Measurements from ENCODE around the gene PJA2.

The PJA2 gene

DNA sequence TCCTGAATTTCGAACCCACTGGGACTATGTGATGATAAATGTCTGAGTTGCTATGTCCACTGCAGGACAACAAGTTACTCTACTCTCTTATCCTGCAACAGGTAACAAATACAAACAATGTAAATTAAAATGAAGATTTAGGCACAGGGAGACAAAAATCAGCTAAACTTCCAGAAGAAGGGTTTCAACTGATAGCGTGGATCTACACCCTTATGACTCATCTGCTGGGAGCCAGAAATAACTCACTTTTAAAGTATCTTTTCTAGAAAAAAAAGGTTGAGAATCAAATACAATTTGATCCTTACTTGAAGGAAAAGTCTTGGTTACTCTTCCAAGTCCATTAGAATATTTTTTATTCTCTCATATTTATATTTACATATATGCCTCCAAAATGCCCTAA lies 21.4 kb downstream of the PJA2 start:
- no CpG with 5 or more reads among the region's 2 CpGs for WGBS (ENCODE audit: insufficient coverage, insufficient read length)
- Histone ChIP-seq H3K27me3 (ENCODE audit: control insufficient read depth, insufficient read depth, low read length) (no peaks in the 10 kb centered on the region), H3K9me3 (ENCODE audit: control insufficient read depth, insufficient read depth, low read length) (no peaks in the 10 kb centered on the region), H3K36me3 (ENCODE audit: control insufficient read depth, insufficient read depth, low read length) (no peaks in the 10 kb centered on the region), H3K4me1 (ENCODE audit: control insufficient read depth, insufficient read depth, low read length) (no peaks in the 10 kb centered on the region), H3K4me3 (ENCODE audit: low read length) (no peak overlapping the region), H3K27ac (ENCODE audit: low read length) (no peak overlapping the region)
- no peak for DNase-seq (ENCODE audit: low read depth, low spot score)

- DNase-seq (ENCODE audit: low read depth, low spot score): no peak
- H3K27ac ChIP-seq (ENCODE audit: low read length): no peak overlapping the region
- no peaks in the 10 kb centered on the region for H3K4me1 ChIP-seq (ENCODE audit: control insufficient read depth, insufficient read depth, low read length)
- H3K36me3 ChIP-seq (ENCODE audit: control insufficient read depth, insufficient read depth, low read length): no peaks in the 10 kb centered on the region
- no CpG with 5 or more reads among the region's 4 CpGs for WGBS (ENCODE audit: insufficient coverage, insufficient read length)
- H3K9me3 ChIP-seq (ENCODE audit: control insufficient read depth, insufficient read depth, low read length): no peaks in the 10 kb centered on the region
- no peaks in the 10 kb centered on the region for H3K27me3 ChIP-seq (ENCODE audit: control insufficient read depth, insufficient read depth, low read length)
- no peak overlapping the region for H3K4me3 ChIP-seq (ENCODE audit: low read length)
Observed at GRCh38 chr5:109387408-109387974, 22.3 kb downstream of the PJA2 start.

- no peak for DNase-seq (ENCODE audit: low read depth, low spot score)
- no peaks in the 10 kb centered on the region; the same call in 1 of the 2 replicates for H3K27me3 ChIP-seq (ENCODE audit: control insufficient read depth, insufficient read depth, low read length)
- no peaks in the 10 kb centered on the region; the same call in 1 of the 2 replicates for H3K36me3 ChIP-seq (ENCODE audit: control insufficient read depth, insufficient read depth, low read length)
- no peak overlapping the region for H3K4me3 ChIP-seq (ENCODE audit: low read length)
- no CpG with 5 or more reads among the region's 2 CpGs for WGBS (ENCODE audit: insufficient coverage, insufficient read length)
- H3K9me3 ChIP-seq (ENCODE audit: control insufficient read depth, insufficient read depth, low read length): no peaks in the 10 kb centered on the region
- no peaks in the 10 kb centered on the region for H3K4me1 ChIP-seq (ENCODE audit: control insufficient read depth, insufficient read depth, low read length)
- H3K27ac ChIP-seq (ENCODE audit: low read length): no peak overlapping the region
Observed at GRCh38 chr5:109378095-109378494, 31.7 kb downstream of the PJA2 start.

DNA sequence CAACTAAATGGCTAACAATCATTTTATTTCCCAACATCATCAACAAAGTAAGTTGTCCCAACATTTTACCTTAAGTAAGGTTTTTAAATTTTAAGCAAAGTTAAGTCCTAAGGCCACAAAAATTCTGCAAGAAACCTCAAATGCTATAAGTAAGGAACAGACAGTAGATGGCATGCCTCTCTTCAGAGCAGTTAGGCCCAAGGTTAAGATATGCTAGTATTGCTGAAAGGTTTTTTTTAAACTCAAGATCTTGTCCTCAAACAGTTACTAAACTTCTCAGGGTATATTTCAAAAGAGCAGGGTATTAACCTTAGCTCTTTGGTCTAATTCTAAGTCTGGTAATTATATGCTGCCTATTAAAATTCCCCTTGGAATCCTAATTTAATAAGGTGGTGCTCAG lies 35.1 kb downstream of the PJA2 start:
- H3K4me3 ChIP-seq (ENCODE audit: low read length): no peak overlapping the region
- H3K27me3 ChIP-seq (ENCODE audit: control insufficient read depth, insufficient read depth, low read length): no peaks in the 10 kb centered on the region; the same call in 1 of the 2 replicates
- no peak for DNase-seq (ENCODE audit: low read depth, low spot score)
- H3K27ac ChIP-seq (ENCODE audit: low read length): no peak overlapping the region
- no peaks in the 10 kb centered on the region; the same call in 1 of the 2 replicates for H3K36me3 ChIP-seq (ENCODE audit: control insufficient read depth, insufficient read depth, low read length)
- no peaks in the 10 kb centered on the region for H3K4me1 ChIP-seq (ENCODE audit: control insufficient read depth, insufficient read depth, low read length)
- H3K9me3 ChIP-seq (ENCODE audit: control insufficient read depth, insufficient read depth, low read length): no peaks in the 10 kb centered on the region

- no peaks in the 10 kb centered on the region; the same call in 1 of the 2 replicates for H3K27me3 ChIP-seq (ENCODE audit: control insufficient read depth, insufficient read depth, low read length)
- no peaks in the 10 kb centered on the region; the same call in 1 of the 2 replicates for H3K36me3 ChIP-seq (ENCODE audit: control insufficient read depth, insufficient read depth, low read length)
- no peaks in the 10 kb centered on the region for H3K4me1 ChIP-seq (ENCODE audit: control insufficient read depth, insufficient read depth, low read length)
- no peak for DNase-seq (ENCODE audit: low read depth, low spot score)
- no peaks in the 10 kb centered on the region for H3K9me3 ChIP-seq (ENCODE audit: control insufficient read depth, insufficient read depth, low read length)
- no peak overlapping the region for H3K27ac ChIP-seq (ENCODE audit: low read length)
- no peak overlapping the region for H3K4me3 ChIP-seq (ENCODE audit: low read length)
Observed at GRCh38 chr5:109373932-109374331, 35.8 kb downstream of the PJA2 start.

DNA sequence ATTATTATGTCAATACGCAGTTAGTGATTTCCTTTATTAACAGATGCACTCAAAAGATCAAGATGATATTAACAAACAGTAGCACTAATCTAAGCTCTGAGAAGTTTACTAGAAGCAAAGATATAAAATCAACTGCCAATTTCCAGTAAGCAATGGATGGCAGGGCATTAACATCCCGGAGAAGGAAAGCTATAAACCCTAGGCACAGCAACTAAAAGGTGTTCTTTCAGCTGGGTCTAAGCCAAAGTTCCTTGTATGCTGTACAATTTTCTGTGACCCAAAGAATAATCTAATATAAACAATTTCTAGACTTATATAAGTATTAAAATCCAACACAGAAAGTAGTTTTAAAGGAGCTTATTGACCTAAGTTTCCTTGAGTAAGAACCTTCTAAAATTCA lies 39.4 kb downstream of the PJA2 start:
- Histone ChIP-seq H3K27ac (ENCODE audit: low read length) (no peak overlapping the region), H3K36me3 (ENCODE audit: control insufficient read depth, insufficient read depth, low read length) (no peaks in the 10 kb centered on the region), H3K27me3 (ENCODE audit: control insufficient read depth, insufficient read depth, low read length) (no peaks in the 10 kb centered on the region), H3K4me1 (ENCODE audit: control insufficient read depth, insufficient read depth, low read length) (no peaks in the 10 kb centered on the region), H3K9me3 (ENCODE audit: control insufficient read depth, insufficient read depth, low read length) (no peaks in the 10 kb centered on the region), H3K4me3 (ENCODE audit: low read length) (no peak overlapping the region)
- DNase-seq (ENCODE audit: low read depth, low spot score): no peak
- WGBS (ENCODE audit: insufficient coverage, insufficient read length): no CpG with 5 or more reads among the region's 2 CpGs

- no peak for DNase-seq (ENCODE audit: low read depth, low spot score)
Observed at GRCh38 chr5:109365653-109366052, 44.1 kb downstream of the PJA2 start.

DNA sequence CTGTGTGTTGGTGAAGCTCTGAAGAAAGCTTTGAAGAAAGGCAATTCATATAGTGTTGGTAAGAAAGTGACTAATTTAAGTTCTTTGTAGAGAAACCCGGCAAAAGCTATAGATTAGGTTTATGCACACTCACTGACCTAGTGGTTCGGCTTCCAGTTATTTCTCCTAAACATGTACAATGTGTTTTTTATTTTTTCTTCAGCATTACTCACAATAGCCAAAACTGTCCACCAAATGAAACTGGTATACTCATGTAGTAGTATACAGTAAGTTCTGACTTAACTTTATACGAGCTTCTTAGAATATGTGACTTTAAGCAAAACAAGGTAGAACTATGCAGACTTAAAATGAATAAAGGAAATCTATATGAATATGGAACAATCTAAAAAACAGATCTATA lies 44.8 kb downstream of the PJA2 start:
- Histone ChIP-seq H3K36me3 (ENCODE audit: control insufficient read depth, insufficient read depth, low read length) (no peaks in the 10 kb centered on the region), H3K27ac (ENCODE audit: low read length) (no peak overlapping the region)

More at GRCh38 chr5:109365653-109366052, 44.1 kb downstream of the PJA2 start:
- no peaks in the 10 kb centered on the region for H3K4me1 ChIP-seq (ENCODE audit: control insufficient read depth, insufficient read depth, low read length)
- no peak overlapping the region for H3K27ac ChIP-seq (ENCODE audit: low read length)
- H3K4me3 ChIP-seq (ENCODE audit: low read length): no peak overlapping the region
- no peaks in the 10 kb centered on the region for H3K27me3 ChIP-seq (ENCODE audit: control insufficient read depth, insufficient read depth, low read length)
- H3K36me3 ChIP-seq (ENCODE audit: control insufficient read depth, insufficient read depth, low read length): no peaks in the 10 kb centered on the region
- no peaks in the 10 kb centered on the region for H3K9me3 ChIP-seq (ENCODE audit: control insufficient read depth, insufficient read depth, low read length)

DNA sequence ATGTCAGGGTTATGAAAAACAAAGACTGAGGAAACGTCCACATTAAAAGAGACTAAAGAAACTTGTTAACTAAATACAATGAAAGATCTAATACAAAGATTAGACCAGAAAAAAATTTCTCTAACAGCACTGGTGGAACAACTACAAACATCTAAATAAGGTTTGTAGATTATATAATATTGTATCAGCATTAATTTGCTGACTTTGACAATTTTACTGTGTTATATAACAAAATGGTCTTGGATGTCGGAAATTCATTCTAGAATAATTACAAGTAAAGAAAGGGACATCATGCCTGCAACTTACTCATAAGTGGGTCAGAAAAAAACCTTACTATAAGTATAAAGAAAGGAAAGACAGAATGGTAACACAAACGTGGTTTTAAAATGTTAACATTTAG lies 50.1 kb downstream of the PJA2 start:
- Histone ChIP-seq H3K27me3 (ENCODE audit: control insufficient read depth, insufficient read depth, low read length) (no peaks in the 10 kb centered on the region), H3K27ac (ENCODE audit: low read length) (no peak overlapping the region), H3K9me3 (ENCODE audit: control insufficient read depth, insufficient read depth, low read length) (no peaks in the 10 kb centered on the region), H3K4me1 (ENCODE audit: control insufficient read depth, insufficient read depth, low read length) (no peaks in the 10 kb centered on the region), H3K36me3 (ENCODE audit: control insufficient read depth, insufficient read depth, low read length) (no peaks in the 10 kb centered on the region), H3K4me3 (ENCODE audit: low read length) (no peak overlapping the region)
- WGBS (ENCODE audit: insufficient coverage, insufficient read length): no CpG with 5 or more reads among the region's 3 CpGs
- no peak for DNase-seq (ENCODE audit: low read depth, low spot score)

More for the DNA sequence above, 44.8 kb downstream of the PJA2 start:
- H3K9me3 ChIP-seq (ENCODE audit: control insufficient read depth, insufficient read depth, low read length): no peaks in the 10 kb centered on the region
- H3K4me3 ChIP-seq (ENCODE audit: low read length): no peak overlapping the region
- WGBS (ENCODE audit: insufficient coverage, insufficient read length): no CpG with 5 or more reads among the region's 3 CpGs
- no peaks in the 10 kb centered on the region for H3K27me3 ChIP-seq (ENCODE audit: control insufficient read depth, insufficient read depth, low read length)
- DNase-seq (ENCODE audit: low read depth, low spot score): no peak
- H3K4me1 ChIP-seq (ENCODE audit: control insufficient read depth, insufficient read depth, low read length): no peaks in the 10 kb centered on the region

GRCh38 chr5:109357807-109358206 lies 52.0 kb downstream of the PJA2 start:
- WGBS (ENCODE audit: insufficient coverage, insufficient read length): no CpG with 5 or more reads among the region's 2 CpGs
- Histone ChIP-seq H3K27me3 (ENCODE audit: control insufficient read depth, insufficient read depth, low read length) (no peaks in the 10 kb centered on the region), H3K9me3 (ENCODE audit: control insufficient read depth, insufficient read depth, low read length) (no peaks in the 10 kb centered on the region), H3K4me3 (ENCODE audit: low read length) (no peak overlapping the region), H3K36me3 (ENCODE audit: control insufficient read depth, insufficient read depth, low read length) (no peaks in the 10 kb centered on the region), H3K27ac (ENCODE audit: low read length) (no peak overlapping the region), H3K4me1 (ENCODE audit: control insufficient read depth, insufficient read depth, low read length) (no peaks in the 10 kb centered on the region)
- DNase-seq (ENCODE audit: low read depth, low spot score): no peak

DNA sequence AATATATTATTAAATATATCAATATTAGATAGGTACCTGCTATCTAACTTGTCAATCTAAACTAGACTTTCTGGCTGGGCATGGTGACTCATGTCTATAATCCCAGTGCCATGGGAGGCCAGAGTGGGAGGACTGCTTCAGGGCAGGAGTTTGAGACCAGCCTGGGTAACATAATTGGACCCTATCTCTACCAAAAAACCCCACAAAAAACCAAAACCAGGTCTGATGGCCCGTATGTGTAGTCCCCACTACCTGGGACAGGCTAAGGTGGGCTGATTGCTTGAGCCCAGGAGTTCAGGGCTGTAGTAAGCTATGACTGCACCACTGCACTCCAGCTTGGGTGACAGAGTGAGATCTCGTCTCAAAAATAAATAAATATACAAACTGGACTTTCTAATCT lies 55.0 kb downstream of the PJA2 start:
- DNase-seq (ENCODE audit: low read depth, low spot score): no peak
- H3K36me3 ChIP-seq (ENCODE audit: control insufficient read depth, insufficient read depth, low read length): no peaks in the 10 kb centered on the region
- WGBS (ENCODE audit: insufficient coverage, insufficient read length): no CpG with 5 or more reads among the region's 2 CpGs

More for the DNA sequence above, 55.0 kb downstream of the PJA2 start:
- H3K4me1 ChIP-seq (ENCODE audit: control insufficient read depth, insufficient read depth, low read length): no peaks in the 10 kb centered on the region
- H3K9me3 ChIP-seq (ENCODE audit: control insufficient read depth, insufficient read depth, low read length): no peaks in the 10 kb centered on the region
- H3K27ac ChIP-seq (ENCODE audit: low read length): no peak overlapping the region
- H3K4me3 ChIP-seq (ENCODE audit: low read length): no peak overlapping the region
- no peaks in the 10 kb centered on the region for H3K27me3 ChIP-seq (ENCODE audit: control insufficient read depth, insufficient read depth, low read length)

All from iPS DF 6.9 (cell line).